Neuronal stem cell (in vitro differentiated cells): ENCODE data around the gene HOXC5. TPM values are rescaled to one million over a fixed set of nuclear protein-coding genes. Genes with fewer than 3 reads are reported as not detected.

ENCODE experiments used
- DNase-seq: peaks from one replicate; pipeline ENCODE4 v3.0.0-alpha.2; 2013; ENCODE audit warnings: low spot score
- H2AFZ ChIP-seq: one replicate; pipeline ENCODE4 v1.6.1; 2013; ENCODE audit warnings: mild to moderate bottlenecking, low read length, inconsistent platforms
- H2AK5ac ChIP-seq: 2 replicates; pipeline ENCODE4 v1.6.1; 2013; ENCODE audit warnings: low read depth, mild to moderate bottlenecking, inconsistent platforms, low read length, moderate library complexity, mixed read lengths
- H2BK120ac ChIP-seq: 2 replicates; pipeline ENCODE4 v1.6.1; 2013; ENCODE audit warnings: low read depth, mild to moderate bottlenecking, inconsistent platforms, low read length, moderate library complexity, mixed read lengths
- H2BK12ac ChIP-seq: one replicate; pipeline ENCODE4 v1.6.1; 2013; ENCODE audit warnings: low read length, inconsistent platforms
- H2BK15ac ChIP-seq: 2 replicates; pipeline ENCODE4 v1.6.1; 2013; ENCODE audit warnings: mild to moderate bottlenecking, low read length, inconsistent platforms, mixed read lengths
- H2BK5ac ChIP-seq: one replicate; pipeline ENCODE4 v1.6.1; 2013; ENCODE audit warnings: inconsistent platforms, mild to moderate bottlenecking, low read length, moderate library complexity
- H3K14ac ChIP-seq: one replicate; pipeline ENCODE4 v1.6.1; 2013; ENCODE audit warnings: low read length, inconsistent platforms
- H3K18ac ChIP-seq: 2 replicates; pipeline ENCODE4 v1.6.1; 2013; ENCODE audit warnings: low read length, inconsistent platforms
- H3K23ac ChIP-seq: 2 replicates; pipeline ENCODE4 v1.6.1; 2013; ENCODE audit warnings: low read depth, mild to moderate bottlenecking, mixed read lengths, low read length, inconsistent platforms; ENCODE audit not compliant: poor library complexity
- H3K27ac ChIP-seq: replicated peaks from 3 replicates; pipeline ENCODE4 v1.5.1; 2013; ENCODE audit warnings: low read length, inconsistent platforms
- H3K27me3 ChIP-seq, 3 experiments: 2 replicates each; pipeline ENCODE4 v1.6.1; 2013; ENCODE audit warnings: low read length in 3 of 3, mild to moderate bottlenecking in 2 of 3, inconsistent platforms in 1 of 3, low read depth in 1 of 3, mixed read lengths in 1 of 3, moderate library complexity in 1 of 3; ENCODE audit not compliant: control insufficient read depth in 3 of 3, insufficient read depth in 3 of 3
- H3K36me3 ChIP-seq, 2 donors: replicated peaks in 1 of 2; 2 replicates each; pipeline ENCODE4 v1.6.1; 2013; ENCODE audit warnings: low read length in 2 of 2; ENCODE audit not compliant: control insufficient read depth in 2 of 2, insufficient read depth in 2 of 2
- H3K4ac ChIP-seq: 2 replicates; pipeline ENCODE4 v1.6.1; 2013; ENCODE audit warnings: inconsistent platforms, mild to moderate bottlenecking, low read length, moderate library complexity
- H3K4me1 ChIP-seq, 2 donors: 1 replicate in 1 of 2; 2 replicates in 1 of 2; pipeline ENCODE4 v1.6.1; 2013; ENCODE audit warnings: low read length in 2 of 2, low read depth in 1 of 2; ENCODE audit not compliant: control insufficient read depth in 2 of 2, insufficient read depth in 1 of 2
- H3K4me2 ChIP-seq: one replicate; pipeline ENCODE4 v1.6.1; 2013; ENCODE audit warnings: mild to moderate bottlenecking, low read length, inconsistent platforms; ENCODE audit not compliant: insufficient read depth, poor library complexity, severe bottlenecking
- H3K4me3 ChIP-seq, 2 donors: 2 replicates each; pipeline ENCODE4 v1.5.1; 2013; ENCODE audit warnings: low read length in 2 of 2, mild to moderate bottlenecking in 2 of 2, inconsistent platforms in 1 of 2, moderate library complexity in 1 of 2
- H3K79me1 ChIP-seq: one replicate; pipeline ENCODE4 v1.6.1; 2013; ENCODE audit warnings: low read depth, mild to moderate bottlenecking, inconsistent platforms, low read length, moderate library complexity
- H3K9ac ChIP-seq: one replicate; pipeline ENCODE4 v1.6.1; 2013; ENCODE audit warnings: mild to moderate bottlenecking, low read depth, low read length, inconsistent platforms; ENCODE audit not compliant: poor library complexity
- H3K9me3 ChIP-seq, 2 donors: replicated peaks in 1 of 2; 2 replicates each; pipeline versions ENCODE3 to v1.6.1; 2013; ENCODE audit warnings: low read length in 2 of 2, mild to moderate bottlenecking in 2 of 2, inconsistent platforms in 1 of 2, low read depth in 1 of 2, mixed read lengths in 1 of 2, moderate library complexity in 1 of 2; ENCODE audit not compliant: control insufficient read depth in 2 of 2, insufficient read depth in 1 of 2
- H4K8ac ChIP-seq: one replicate; pipeline ENCODE4 v1.6.1; 2013; ENCODE audit warnings: low read depth, mild to moderate bottlenecking, inconsistent platforms, low read length, moderate library complexity
- H4K91ac ChIP-seq: one replicate; pipeline ENCODE4 v1.6.1; 2013; ENCODE audit warnings: low read length, low read depth, mild to moderate bottlenecking, inconsistent platforms; ENCODE audit not compliant: poor library complexity
- WGBS, 2 donors: extraction: QIAGEN DNeasy Blood & Tissue Kit; methylation state at CpG; one replicate each; pipeline ENCODE4 v1.1.7; 2013; ENCODE audit warnings: missing lambda C conversion rate in 2 of 2, mixed read lengths in 1 of 2; ENCODE audit not compliant: insufficient read length in 2 of 2, insufficient replicate concordance in 1 of 2; ENCODE audit errors: extremely low coverage in 2 of 2; 5-methylcytosine and 5-hydroxymethylcytosine counted together
- small RNA-seq: library from polyadenylated mRNA; stranded (forward); fragments of <200 nt; extraction: miRNeasy Mini kit (QIAGEN cat#:217004); gene quantifications from one replicate; pipeline ENCODE3, GENCODE V24; 2013; ENCODE audit not compliant: insufficient read depth

Gene HOXC5

GRCh38 chr12:54082397-54082892, 49.6 kb downstream of the HOXC5 start:
- Histone ChIP-seq H2BK120ac (no peak overlapping the region), H3K18ac (no peak overlapping the region), H2AK5ac (no peak overlapping the region), H3K9me3 (no peaks in the 10 kb centered on the region), H2BK5ac (no peak overlapping the region), H3K4ac (no peak overlapping the region), H4K91ac (no peak overlapping the region), H2BK15ac (no peak overlapping the region), H3K4me3 (no peak overlapping the region), H3K79me1 (no peaks in the 10 kb centered on the region), H3K9ac (no peak overlapping the region), H3K27me3 (peaks cover 5 to 79% (median 76%) of the 10 kb centered on the region in 3 experiments), H3K36me3 (no peaks in the 10 kb centered on the region), H4K8ac (no peak overlapping the region), H2AFZ (no peak overlapping the region), H3K27ac (no peak overlapping the region), H3K4me1 (no peaks in the 10 kb centered on the region), H3K23ac (no peak overlapping the region), H3K14ac (no peak overlapping the region), H3K4me2 (no peak overlapping the region), H2BK12ac (no peak overlapping the region)
- DNase-seq, result no peak
- WGBS, 2 donors, result no CpG with 5 or more reads among the region's 36 CpGs

Small RNA genes lying within 50 kb of the gene (small RNA-seq; reads per million reads assigned to genes)
- gene HOXC5 (not detected), gene MIR196A2 (not detected), gene MIR615 (not detected)
